AG04450 (cell line): ENCODE results near the gene VAV3. TPM values are rescaled to one million over a fixed set of nuclear protein-coding genes. Genes with fewer than 3 reads are reported as not detected.

Experiments
- CTCF ChIA-PET: fragments of 300-600, 350-600 bp; formaldehyde crosslinking; extraction: SDS; loops from one replicate; lab custom pipeline; 2022; ENCODE audit warnings: antibody characterized with exemption, inconsistent platforms; lab: Charles Lee
- POLR2A ChIA-PET: fragments of 350-600 bp; formaldehyde crosslinking; extraction: SDS; loops from one replicate; lab custom pipeline; 2021; ENCODE audit warnings: antibody characterized with exemption, inconsistent platforms; lab: Yijun Ruan, JAX
- DNase-seq: peaks from one replicate; pipeline ENCODE4 v3.0.0-alpha.2; 2011; ENCODE audit warnings: low read depth, low spot score
- H3K27ac ChIP-seq: one replicate; pipeline ENCODE4 v1.5.1; 2012; ENCODE audit warnings: low read depth, low read length, control low read depth
- H3K27me3 ChIP-seq: one replicate; pipeline ENCODE4 v1.6.0; 2012; ENCODE audit warnings: low read length; ENCODE audit not compliant: control insufficient read depth, insufficient read depth
- H3K4me3 ChIP-seq: 2 replicates; pipeline ENCODE4 v1.5.1; 2011; ENCODE audit warnings: mild to moderate bottlenecking, low read depth, low read length, control low read depth
- H3K9me3 ChIP-seq: 2 replicates; pipeline ENCODE4 v1.5.1; 2012; ENCODE audit warnings: low read length; ENCODE audit not compliant: control insufficient read depth, insufficient read depth
- CTCF ChIP-seq: IDR thresholded peaks from 2 replicates; pipeline ENCODE4 v1.5.1; 2011; ENCODE audit warnings: low read depth, low read length, control low read depth, inconsistent platforms
- polyA plus RNA-seq: library from polyadenylated mRNA; depleted of rRNA; stranded (reverse); fragments of >200 nt; gene quantifications from 2 replicates; pipeline ENCODE4 v1.2.3, GENCODE V29; 2011

Gene VAV3
- polyA plus RNA-seq, 1 experiment: 0.02 TPM

GRCh38 chr1:107594536-107594935, 370.4 kb downstream of the VAV3 start:
- POLR2A ChIA-PET: no interaction called here
- Histone ChIP-seq H3K27ac (no peak overlapping the region), H3K4me3 (no peak overlapping the region), H3K9me3 (no peaks in the 10 kb centered on the region), H3K27me3 (no peaks in the 10 kb centered on the region)
- CTCF ChIA-PET: no interaction called here
- TF ChIP-seq CTCF: no peak
- DNase-seq: no peak

GRCh38 chr1:107593501-107594209, 371.3 kb downstream of the VAV3 start:
- no peak overlapping the region for H3K27ac ChIP-seq
- DNase-seq: no peak
- ChIA-PET POLR2A (no interaction called here), CTCF (no interaction called here)
- no peak overlapping the region for H3K4me3 ChIP-seq
- TF ChIP-seq CTCF: no peak
- no peaks in the 10 kb centered on the region for H3K27me3 ChIP-seq
- no peaks in the 10 kb centered on the region for H3K9me3 ChIP-seq

- TF ChIP-seq CTCF: no peak
- POLR2A ChIA-PET: no interaction called here
- no peak overlapping the region for H3K4me3 ChIP-seq
- no peaks in the 10 kb centered on the region for H3K9me3 ChIP-seq
- CTCF ChIA-PET: no interaction called here
- no peaks in the 10 kb centered on the region for H3K27me3 ChIP-seq
- no peak for DNase-seq
- no peak overlapping the region for H3K27ac ChIP-seq
Observed at GRCh38 chr1:107590900-107591622, 373.9 kb downstream of the VAV3 start.

GRCh38 chr1:107590087-107590486, 374.9 kb downstream of the VAV3 start:
- no peak for TF ChIP-seq CTCF
- DNase-seq: no peak
- ChIA-PET POLR2A (no interaction called here), CTCF (no interaction called here)
- H3K27ac ChIP-seq: no peak overlapping the region
- no peak overlapping the region for H3K4me3 ChIP-seq
- H3K9me3 ChIP-seq: no peaks in the 10 kb centered on the region
- no peaks in the 10 kb centered on the region for H3K27me3 ChIP-seq

- Histone ChIP-seq H3K4me3 (no peak overlapping the region), H3K9me3 (no peaks in the 10 kb centered on the region), H3K27me3 (no peaks in the 10 kb centered on the region), H3K27ac (no peak overlapping the region)
- no peak for DNase-seq
- TF ChIP-seq CTCF: no peak
- ChIA-PET CTCF (no interaction called here), POLR2A (no interaction called here)
Observed at GRCh38 chr1:107588321-107588720, 376.7 kb downstream of the VAV3 start.
